GM20000 (cell line): ENCODE measurements around the gene SV2A.

ENCODE experiments used
- DNase-seq: peaks from one replicate; pipeline ENCODE4 v3.0.0; 2012; ENCODE audit warnings: low spot score
- CTCF ChIP-seq: IDR thresholded peaks from 2 replicates; pipeline ENCODE4 v1.5.1; 2012; ENCODE audit warnings: mild to moderate bottlenecking, control low read depth; ENCODE audit errors: extremely low read depth, missing control alignments

SV2A gene

GRCh38 chr1:149936170-149936991, 18.7 kb upstream of the SV2A start, which contains the start of gene MTMR11:
MTMR11 (minus strand) TSS chr1:149936879; CDS start chr1:149936647, 232 bp downstream.
- TF ChIP-seq CTCF, result no peak
- no peak for DNase-seq

- no peak for DNase-seq
- no peak for TF ChIP-seq CTCF
Measured at GRCh38 chr1:149934356-149934755, 16.7 kb upstream of the SV2A start.

- no peak for TF ChIP-seq CTCF
Measured at GRCh38 chr1:149933208-149933607, 15.6 kb upstream of the SV2A start.

GRCh38 chr1:149932474-149932873, 14.8 kb upstream of the SV2A start:
- TF ChIP-seq CTCF, result no peak

More at GRCh38 chr1:149933208-149933607, 15.6 kb upstream of the SV2A start:
- no peak for DNase-seq

GRCh38 chr1:149931212-149931790, 13.7 kb upstream of the SV2A start:
- DNase-seq, result no peak
- TF ChIP-seq CTCF, result no peak

More at GRCh38 chr1:149932474-149932873, 14.8 kb upstream of the SV2A start:
- DNase-seq, result no peak

- TF ChIP-seq CTCF, result no peak
- no peak for DNase-seq
Measured at GRCh38 chr1:149929856-149930255, 12.2 kb upstream of the SV2A start.

GRCh38 chr1:149928401-149928724, 10.7 kb upstream of the SV2A start:
- no peak for TF ChIP-seq CTCF
- DNase-seq, result no peak
